A549 (cell line): Measurements from ENCODE around the gene GDF10.

Source experiments
- CHD4 ChIP-seq: fragments of 200-600 bp; sonication (generic); IDR thresholded peaks from 2 replicates; pipeline ENCODE4 v1.6.1; 2016; ENCODE audit warnings: antibody characterized with exemption, mild to moderate bottlenecking, borderline replicate concordance
- CTCF ChIP-seq: fragments of >200 bp; sonication (Bioruptor Twin); formaldehyde crosslinking; IDR thresholded peaks from 3 replicates; pipeline ENCODE4 v1.5.1; 2016
- EHF ChIP-seq: fragments of 250-450 bp; sonication (Bioruptor Pico); IDR thresholded peaks from 2 replicates; pipeline ENCODE4 v1.5.0; 2020; ENCODE audit warnings: mild to moderate bottlenecking
- NR3C1 ChIP-seq: fragments of >200 bp; sonication (Bioruptor Twin); formaldehyde crosslinking; IDR thresholded peaks from 3 replicates; pipeline ENCODE4 v1.6.1; 2017
- POLR2A ChIP-seq: IDR thresholded peaks from 2 replicates; pipeline ENCODE4 v1.6.1; 2012; ENCODE audit warnings: mild to moderate bottlenecking, low read length
- SREBF2 ChIP-seq: fragments of 450-650 bp; IDR thresholded peaks from 2 replicates; pipeline ENCODE4 v1.6.1; 2014; ENCODE audit warnings: mild to moderate bottlenecking, moderate library complexity

GRCh38 chr10:47255033-47255813 lies 44.8 kb upstream of the GDF10 start:
- TF ChIP-seq POLR2A, result no peak
- no peak for TF ChIP-seq CTCF
- TF ChIP-seq SREBF2, result no peak
- no peak for TF ChIP-seq CHD4
- no peak for TF ChIP-seq NR3C1
- no peak for TF ChIP-seq EHF (CRISPR knock-in tag)
